K562 (cell line): ENCODE measurements around the gene GNGT2. TPM values are rescaled to one million over a fixed set of nuclear protein-coding genes. Genes with fewer than 3 reads are reported as not detected.
"Not testable (repeated sequence)": the region's sequence is repeated elsewhere in the genome, so short reads cannot be mapped to it uniquely, and the experiment has no call there.

Experiments
- ATAC-seq: fragments of 200-7000 bp; cut with Tn5 transposase; 3 replicates; pipeline ENCODE4 v1.9.1; 2020; ENCODE audit warnings: moderate library complexity
- BruUV-seq: library from RNA; stranded (reverse); fragments of 400-500 nt; replicated peaks from 2 replicates; lab custom pipeline; 2021; lab: Mats Ljungman, UMichigan
- CTCF ChIA-PET: fragments of 300-600 bp; formaldehyde crosslinking; extraction: SDS; loops from one replicate; lab custom pipeline; 2021; ENCODE audit warnings: low intra/inter-chr PET ratio; lab: Yijun Ruan, JAX
- POLR2A ChIA-PET: fragments of 300-600, 350-650 bp; sonication (Branson Sonifier 250); formaldehyde crosslinking; extraction: SDS; loops from one replicate; lab custom pipeline; 2021; ENCODE audit warnings: antibody characterized with exemption, inconsistent platforms; lab: Yijun Ruan, JAX
- DNase-seq, 4 experiments: peaks; one replicate each; pipeline versions ENCODE4 v3.0.0 to v3.0.0-alpha.2; 2011 to 2018; ENCODE audit warnings: low spot score in 3 of 4, mixed read lengths in 3 of 4; ENCODE audit errors: extremely low read depth in 1 of 4
- FAIRE-seq: peaks from 2 replicates; lab custom pipeline; 2011; peaks lifted over from hg19 to GRCh38; lab: Jason Lieb, UNC
- H2AFZ ChIP-seq: 2 replicates; pipeline ENCODE4 v1.6.0; 2011; ENCODE audit warnings: low read depth, low read length, control low read depth, inconsistent platforms
- H3K27ac ChIP-seq: fragments of 200-600 bp; 3 replicates; pipeline ENCODE4 v1.8.0; 2011; ENCODE audit warnings: low read depth, mild to moderate bottlenecking, control low read depth, inconsistent platforms, low read length, moderate library complexity, mixed read lengths; ENCODE audit errors: extremely low read depth
- H3K27me3 ChIP-seq, 2 experiments: fragments of 300-600 bp in 1 of 2; 2 replicates in 1 of 2; 3 replicates in 1 of 2; pipeline versions ENCODE4 v1.6.0 to v1.8.0; 2011; ENCODE audit warnings: inconsistent platforms in 2 of 2, low read length in 2 of 2, mild to moderate bottlenecking in 1 of 2, mixed read lengths in 1 of 2, moderate library complexity in 1 of 2; ENCODE audit not compliant: control insufficient read depth in 2 of 2, insufficient read depth in 2 of 2
- H3K36me3 ChIP-seq: fragments of 300-600 bp; 3 replicates; pipeline ENCODE4 v1.8.0; 2011; ENCODE audit warnings: mild to moderate bottlenecking, low read length, inconsistent platforms; ENCODE audit not compliant: control insufficient read depth, insufficient read depth
- H3K4me1 ChIP-seq, 2 experiments: fragments of 200-600 bp in 1 of 2; replicated peaks in 1 of 2; 2 replicates in 1 of 2; 3 replicates in 1 of 2; pipeline versions ENCODE4 v1.5.1 to v1.8.0; 2011; ENCODE audit warnings: inconsistent platforms in 2 of 2, low read length in 2 of 2, mild to moderate bottlenecking in 1 of 2, mixed read lengths in 1 of 2, moderate library complexity in 1 of 2; ENCODE audit not compliant: control insufficient read depth in 2 of 2, insufficient read depth in 2 of 2
- H3K4me2 ChIP-seq: 2 replicates; pipeline ENCODE4 v1.6.1; 2011; ENCODE audit warnings: low read length, control low read depth, inconsistent platforms, mixed read lengths; ENCODE audit not compliant: insufficient read depth
- H3K4me3 ChIP-seq: fragments of 200-600 bp; sonication (generic), shearing (Covaris generic); 2 replicates; pipeline ENCODE4 v1.5.1; 2016; ENCODE audit warnings: control low read depth, inconsistent platforms
- H3K79me2 ChIP-seq: fragments of 200-600 bp; 3 replicates; pipeline ENCODE4 v1.8.0; 2011; ENCODE audit warnings: low read length, inconsistent platforms; ENCODE audit not compliant: control insufficient read depth, insufficient read depth
- H3K9ac ChIP-seq, 2 experiments: 2 replicates each; pipeline versions ENCODE4 v1.6.0 to v1.6.1; 2011; ENCODE audit warnings: low read depth in 2 of 2, low read length in 2 of 2, control low read depth in 1 of 2, inconsistent platforms in 1 of 2, mild to moderate bottlenecking in 1 of 2, mixed read lengths in 1 of 2; ENCODE audit not compliant: insufficient read depth in 1 of 2
- H3K9me1 ChIP-seq: one replicate; pipeline ENCODE4 v1.6.0; 2011; ENCODE audit warnings: inconsistent platforms, mild to moderate bottlenecking, low read length, moderate library complexity; ENCODE audit not compliant: control insufficient read depth, insufficient read depth
- H3K9me3 ChIP-seq: replicated peaks from 2 replicates; pipeline ENCODE4 v1.5.1; 2011; ENCODE audit warnings: low read depth, low read length, inconsistent platforms; ENCODE audit not compliant: control insufficient read depth, insufficient read depth
- H4K20me1 ChIP-seq: replicated peaks from 2 replicates; pipeline ENCODE4 v1.6.1; 2011; ENCODE audit warnings: low read length, inconsistent platforms, mixed read lengths; ENCODE audit not compliant: control insufficient read depth, insufficient read depth
- TRIM28 ChIP-seq: fragments of 450-650 bp; IDR thresholded peaks from 2 replicates; pipeline ENCODE4 v1.6.1; 2017
- WGBS: fragments of 100-300 bp; shearing (Covaris generic); methylation state at CpG from one replicate; pipeline ENCODE4 v1.1.6; 2016; ENCODE audit warnings: low coverage, mixed read lengths; ENCODE audit not compliant: insufficient coverage; ENCODE audit errors: missing lambda C conversion rate; 5-methylcytosine and 5-hydroxymethylcytosine counted together
- in situ Hi-C: fragments of 300-500 bp; cut with MboI; formaldehyde crosslinking; loops from 4 replicates; pipeline ENCODE4 v1.15.0; 2018; ENCODE audit warnings: inconsistent platforms, mixed read lengths
- intact Hi-C: fragments of 100-400 bp; cut with micrococcal nuclease; formaldehyde crosslinking; loops from 2 replicates; pipeline ENCODE4 v1.14.2; 2022
- polyA plus RNA-seq, 8 experiments: library from polyadenylated mRNA; depleted of rRNA in 4 of 8; stranded (reverse) in 5 of 8; unstranded in 3 of 8; fragments of >200 nt; fragmentation: Nextera tagmentation in 2 of 8; fragmentation: Illumina TruSeq in 1 of 8; extraction: Ambion mirVana in 2 of 8; extraction: Trizol in 1 of 8; gene quantifications; 2 replicates each; pipeline versions ENCODE4 v1.2.1 to v1.2.3, GENCODE V29; 2011 to 2014; ENCODE audit warnings: inconsistent platforms in 1 of 8, missing spikeins in 1 of 8
- total RNA-seq, 7 experiments: library from RNA; depleted of rRNA in 6 of 7; stranded (reverse); fragments of >200 nt in 6 of 7; fragmentation: Illumina TruSeq in 2 of 7; extraction: Trizol in 2 of 7; gene quantifications; 2 replicates each; pipeline versions ENCODE4 v1.2.1 to v1.2.3, GENCODE V29; 2011 to 2021; ENCODE audit warnings: low replicate concordance in 1 of 7

GNGT2 gene
- total and polyA plus RNA-seq, 9 of the 15 experiments (the other 6 are each of a cell fraction or from before 2014, with no cell fraction given): not detected

- TF ChIP-seq TRIM28: 0 out of 2 replicates have a peak, but pooled peaks have one; percentile 30
- TF ChIP-seq, all 486 proteins: peak for 1; not testable (repeated sequence) for 485
- H3K36me3 ChIP-seq, in situ Hi-C loops, CTCF ChIA-PET, H3K9me3 ChIP-seq, intact Hi-C loops, H3K27ac ChIP-seq, BruUV-seq, H3K4me2 ChIP-seq, H4K20me1 ChIP-seq, H3K79me2 ChIP-seq, H3K9me1 ChIP-seq, H3K27me3 ChIP-seq, ATAC-seq, H2AFZ ChIP-seq, DNase-seq, H3K4me3 ChIP-seq, FAIRE-seq, H3K4me1 ChIP-seq, H3K9ac ChIP-seq: not testable (repeated sequence)
- WGBS: 2% methylated on average over 11 of the region's 11 CpGs
- POLR2A ChIA-PET: interaction anchor here (0.6 to 1.0 kb wide), 2 partner anchors 15 to 58 kb away, joined by 3 read pairs; no protein-coding TSS in a partner anchor
Observed at GRCh38 chr17:49175978-49176377, 34.4 kb downstream of the GNGT2 start.

- H2AFZ ChIP-seq, intact Hi-C loops, H3K4me2 ChIP-seq, H3K27ac ChIP-seq, H3K4me3 ChIP-seq, H3K9ac ChIP-seq, H3K36me3 ChIP-seq, DNase-seq, in situ Hi-C loops, H3K9me1 ChIP-seq, H4K20me1 ChIP-seq, BruUV-seq, ATAC-seq, CTCF ChIA-PET, FAIRE-seq, H3K79me2 ChIP-seq, H3K9me3 ChIP-seq, H3K4me1 ChIP-seq: not testable (repeated sequence)
- POLR2A ChIA-PET: interaction anchor here (0.6 kb wide), 3 partner anchors 22 to 349 kb away, joined by 3 to 5 read pairs (median 4); no protein-coding TSS in a partner anchor
- H3K27me3 ChIP-seq: peaks cover 3 to 32% of the 10 kb centered on the region in 2 experiments; a peak in 3 of 5 replicates
- WGBS: 0% methylated on average over 3 of the region's 3 CpGs
Observed at GRCh38 chr17:49170711-49171110, 39.7 kb downstream of the GNGT2 start.
